ENCODE results near the gene FGFBP1. TPM values are rescaled to one million over a fixed set of nuclear protein-coding genes. Genes with fewer than 3 reads are reported as not detected.

Gene FGFBP1
- total and polyA plus RNA-seq, 2 of the 4 experiments (the other 2 are of a cell fraction) = under 0.01 TPM; not detected in 1

DNA sequence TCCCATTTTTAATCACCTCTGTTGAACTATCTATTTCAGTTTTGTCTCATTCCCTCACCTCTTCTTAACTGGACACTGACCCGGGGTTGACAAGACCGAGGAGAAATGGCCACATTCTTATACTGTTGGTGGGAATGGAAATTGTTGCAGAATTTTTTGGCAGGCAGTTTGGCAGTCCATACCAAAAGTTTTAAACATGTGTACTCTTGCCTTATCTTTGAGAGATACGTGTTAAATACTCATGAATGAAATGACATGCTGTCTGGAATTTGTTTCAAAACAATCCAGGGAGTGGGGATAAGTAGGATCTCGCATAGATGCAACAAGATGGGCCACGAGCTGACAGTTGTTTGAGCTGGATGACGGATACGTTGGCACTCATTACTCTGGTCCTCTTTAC lies 12.1 kb downstream of the FGFBP1 start:
- no peak overlapping the region for H2BK20ac ChIP-seq (ENCODE audit: low read depth, low read length)
- peaks cover 17% of the 10 kb centered on the region for H3K27me3 ChIP-seq (ENCODE audit: control insufficient read depth, insufficient read depth, low read length)
- H3K4me3 ChIP-seq (ENCODE audit: insufficient read depth, low read depth, low read length) = no peak overlapping the region
- no peak overlapping the region for H2AK5ac ChIP-seq (ENCODE audit: low read depth, low read length)
- no peak overlapping the region for H3K4ac ChIP-seq (ENCODE audit: low read depth, low read length)
- no peak overlapping the region for H4K91ac ChIP-seq (ENCODE audit: insufficient read depth, low read depth, low read length)
- no peak overlapping the region for H2BK120ac ChIP-seq (ENCODE audit: low read depth, low read length)
- no peak overlapping the region for H2AFZ ChIP-seq (replicated peaks; ENCODE audit: low read length, poor library complexity)
- ATAC-seq (ENCODE audit: low read depth) (no peak), DNase-seq (peak; percentile 11)
- no peak overlapping the region for H4K8ac ChIP-seq (ENCODE audit: low read depth in 2 of 2, low read length in 2 of 2)
- intact Hi-C loops (cut with micrococcal nuclease) (no loop called here), in situ Hi-C loops (cut with MboI; ENCODE audit: low sequenced_read_pairs) (no loop called here), dilution Hi-C loops (cut with HindIII; ENCODE audit: low sequenced_read_pairs, unreplicated experiment) (no loop called here)
- TF ChIP-seq RAD21 (IDR thresholded peaks at IDR 0.05; ENCODE audit: low read length) = no peak
- TF ChIP-seq CEBPB (IDR thresholded peaks at IDR 0.05; ENCODE audit: low read depth, low read length) = no peak
- TF ChIP-seq POLR2A (IDR thresholded peaks at IDR 0.05; ENCODE audit: low read depth, low read length) = no peak
- no peak for TF ChIP-seq FOS (IDR thresholded peaks at IDR 0.05; ENCODE audit: low read depth, low read length)
- TF ChIP-seq RCOR1 (IDR thresholded peaks at IDR 0.05; ENCODE audit: insufficient replicate concordance, low read length) = no peak
- TF ChIP-seq RFX5 (IDR thresholded peaks at IDR 0.05; ENCODE audit: low read depth, low read length) = no peak
- TF ChIP-seq SMC3 (IDR thresholded peaks at IDR 0.05; ENCODE audit: low read depth, low read length) = no peak
- TF ChIP-seq NFE2L2 (IDR thresholded peaks at IDR 0.05; ENCODE audit: low read depth, low read length) = no peak
- TF ChIP-seq MAFK (IDR thresholded peaks at IDR 0.05; ENCODE audit: low read depth, low read length) = no peak
- POLR2A ChIA-PET (ENCODE audit: unreplicated experiment) = no interaction called here
- H3K56ac ChIP-seq (ENCODE audit: extremely low read depth, insufficient read depth, low read length) = no peak overlapping the region
- H3K4me2 ChIP-seq (ENCODE audit: low read depth, low read length) = no peak overlapping the region
- H3K79me1 ChIP-seq (ENCODE audit: low read depth in 1 of 2, low read length in 2 of 2) = no peaks in the 10 kb centered on the region
- no TSS peak for BruUV-seq (replicated peaks)
- H3K9ac ChIP-seq (ENCODE audit: low read depth, low read length) = no peak overlapping the region
- no peaks in the 10 kb centered on the region for H3K36me3 ChIP-seq (ENCODE audit: control insufficient read depth, insufficient read depth, low read length)
- no peak overlapping the region for H4K5ac ChIP-seq (ENCODE audit: low read depth, low read length)
- H3K18ac ChIP-seq (ENCODE audit: low read depth, low read length) = no peak overlapping the region
- 20% methylated on average over 1 of the region's 7 CpGs; no CpG with 5 or more reads in 1 of the 2 experiments for WGBS, 2 experiments (ENCODE audit: extremely low coverage in 2 of 2, insufficient read length in 1 of 2)
- no peak overlapping the region for H2BK5ac ChIP-seq (ENCODE audit: low read depth, low read length, poor library complexity, severe bottlenecking)
- peaks cover 2% of the 10 kb centered on the region; the same call in 1 of the 2 replicates for H3K4me1 ChIP-seq (ENCODE audit: control insufficient read depth, insufficient read depth, low read length)
- H2AK9ac ChIP-seq (replicated peaks; ENCODE audit: low read depth, low read length, poor library complexity) = no peak overlapping the region
- H3K23ac ChIP-seq (ENCODE audit: low read depth, low read length) = no peak overlapping the region
- no peak overlapping the region for H3K27ac ChIP-seq (ENCODE audit: insufficient read depth, low read length)
- H2BK15ac ChIP-seq (ENCODE audit: low read depth, low read length) = no peak overlapping the region
- H3K14ac ChIP-seq (replicated peaks; ENCODE audit: low read depth, low read length) = no peak overlapping the region
- peaks cover 6% of the 10 kb centered on the region for H3K9me1 ChIP-seq (ENCODE audit: insufficient read depth, low read length)
- CTCF ChIA-PET = interaction anchor here (0.6 kb wide), 1 partner anchor 103 kb away, joined by 3 read pairs; no protein-coding TSS in a partner anchor
- no peaks in the 10 kb centered on the region for H4K20me1 ChIP-seq (ENCODE audit: insufficient read depth, low read length)
- H3K9me3 ChIP-seq (ENCODE audit: control insufficient read depth, insufficient read depth, low read length) = no peaks in the 10 kb centered on the region

Data from IMR-90 (cell line).